Astrocyte of the hippocampus (primary cell): Measurements from ENCODE around the gene KCNT2.
A peak's percentile ranks its signal among the peaks of the same experiment; 100 is the strongest.

Experiments used
- DNase-seq: peaks from one replicate; pipeline ENCODE4 v3.0.0; 2011; ENCODE audit warnings: low read depth, low spot score

Gene KCNT2

GRCh38 chr1:196450143-196451095, 157.8 kb downstream of the KCNT2 start:
- DNase-seq = no peak

- no peak for DNase-seq
Observed at GRCh38 chr1:196449460-196449859, 158.8 kb downstream of the KCNT2 start.

- DNase-seq = no peak
Observed at GRCh38 chr1:196445775-196446174, 162.5 kb downstream of the KCNT2 start.

DNA sequence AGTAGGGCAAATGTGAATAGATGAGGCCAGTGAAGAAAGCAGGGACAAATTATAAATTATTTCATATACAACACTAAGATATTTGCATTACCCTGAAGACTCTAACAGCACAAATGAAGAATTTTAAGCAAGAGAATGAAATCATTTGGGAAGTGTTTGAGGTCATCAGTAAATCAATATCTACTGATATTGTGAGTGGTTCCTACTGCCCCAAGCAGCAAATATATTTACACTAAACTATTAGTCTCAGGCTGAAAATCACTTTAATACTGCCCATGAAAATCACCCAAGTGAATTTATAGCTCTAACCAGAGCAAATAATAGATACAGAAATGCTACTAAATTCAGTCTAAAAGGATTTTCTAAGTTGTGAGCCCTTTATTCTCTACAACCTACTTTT, 163.6 kb downstream of the KCNT2 start:
- DNase-seq = no peak

GRCh38 chr1:196442366-196442765, 165.9 kb downstream of the KCNT2 start:
- DNase-seq = no peak

DNA sequence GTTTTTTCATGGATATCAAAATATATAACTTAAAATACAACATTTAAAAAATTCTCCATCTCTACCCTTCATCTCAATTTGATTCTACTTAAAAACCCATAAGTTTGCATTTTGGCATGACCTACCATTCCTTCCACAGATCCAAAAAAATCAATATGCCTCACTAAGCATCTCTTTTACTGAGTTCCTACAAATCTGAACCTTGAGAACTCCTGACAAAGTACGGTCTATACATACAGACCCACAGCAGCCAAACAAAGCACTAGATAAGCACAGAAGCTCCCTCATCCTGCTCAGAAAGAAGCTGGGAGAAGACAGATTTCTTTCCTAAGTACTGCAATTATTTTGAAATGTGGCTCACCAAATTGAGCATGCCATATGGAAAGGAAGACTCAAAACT, 167.5 kb downstream of the KCNT2 start:
- no peak for DNase-seq

DNA sequence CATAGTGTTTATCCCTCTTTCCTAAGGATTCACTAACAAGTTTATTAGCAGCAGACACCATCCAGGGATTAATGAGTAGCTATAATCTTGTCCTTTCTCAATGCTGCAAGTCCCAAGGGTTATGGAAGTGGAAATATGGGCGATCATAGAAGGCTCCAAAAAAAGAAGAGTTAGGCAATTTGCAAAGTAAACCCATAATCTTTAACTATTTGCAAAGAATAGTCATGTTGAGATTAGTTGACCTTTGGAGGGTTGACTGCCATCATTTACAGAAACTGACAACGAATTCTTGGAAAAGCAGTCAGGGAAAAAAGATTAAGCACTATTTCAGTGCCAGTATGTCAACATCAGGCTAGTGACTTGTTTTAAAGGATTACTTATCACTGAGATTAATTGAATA, 169.9 kb downstream of the KCNT2 start:
- DNase-seq = no peak

- DNase-seq = no peak
Observed at GRCh38 chr1:196437671-196438070, 170.6 kb downstream of the KCNT2 start.

GRCh38 chr1:196433000-196433399, 175.2 kb downstream of the KCNT2 start:
- DNase-seq = no peak

DNA sequence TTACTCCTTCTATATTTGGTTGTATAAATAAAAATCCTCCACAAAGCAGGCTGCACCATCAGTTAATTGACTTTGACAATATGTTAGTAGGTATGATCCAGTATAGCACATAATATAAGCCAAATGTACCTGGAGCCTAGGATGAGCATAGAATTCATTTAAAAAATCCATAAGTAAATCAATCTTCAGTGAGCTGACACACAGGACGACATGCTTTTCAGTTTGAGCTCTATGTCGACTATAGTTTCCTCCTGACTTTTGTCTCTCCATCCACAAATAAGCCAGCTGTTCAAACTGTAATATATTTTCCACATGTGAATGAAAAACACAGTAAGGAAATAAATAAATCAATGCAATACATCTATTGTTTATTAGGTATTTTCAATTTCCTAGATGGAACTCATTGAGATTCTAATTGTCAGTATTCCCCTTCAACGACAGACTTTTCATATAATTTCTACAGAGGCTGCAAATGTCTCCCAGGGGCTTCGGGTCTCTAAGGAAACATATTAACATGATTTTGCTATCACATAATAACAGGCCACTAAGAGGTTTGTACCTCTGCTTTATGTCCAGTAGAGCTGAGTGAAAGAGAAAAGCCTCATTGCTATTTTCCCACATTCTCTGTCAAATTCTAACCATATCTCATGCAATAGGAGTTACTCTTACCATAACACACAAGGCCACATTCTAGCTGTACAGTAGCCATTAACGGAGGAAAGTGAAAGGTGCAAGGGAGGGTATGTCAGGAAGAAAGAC, 180.1 kb downstream of the KCNT2 start:
- DNase-seq = no peak

GRCh38 chr1:196425513-196425912, 182.7 kb downstream of the KCNT2 start:
- DNase-seq = no peak

DNA sequence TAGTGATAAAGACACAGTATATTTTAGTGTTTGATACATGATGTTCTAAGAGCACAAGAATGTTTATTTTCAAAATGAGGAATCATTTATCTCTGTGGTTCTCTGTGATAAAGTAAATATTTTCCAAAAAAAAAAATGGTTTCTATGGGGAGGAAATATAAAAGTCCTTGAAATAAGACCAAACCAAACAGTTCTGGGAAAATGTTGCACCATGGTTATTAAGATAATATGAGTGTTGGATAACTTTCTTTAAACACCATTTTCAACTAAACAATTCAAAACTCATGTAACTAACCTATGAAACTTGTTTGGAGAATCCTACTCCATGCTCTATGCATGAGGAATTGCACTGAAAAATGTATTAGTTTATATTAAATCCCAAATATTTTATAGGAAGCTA, 184.6 kb downstream of the KCNT2 start:
- DNase-seq = no peak

DNA sequence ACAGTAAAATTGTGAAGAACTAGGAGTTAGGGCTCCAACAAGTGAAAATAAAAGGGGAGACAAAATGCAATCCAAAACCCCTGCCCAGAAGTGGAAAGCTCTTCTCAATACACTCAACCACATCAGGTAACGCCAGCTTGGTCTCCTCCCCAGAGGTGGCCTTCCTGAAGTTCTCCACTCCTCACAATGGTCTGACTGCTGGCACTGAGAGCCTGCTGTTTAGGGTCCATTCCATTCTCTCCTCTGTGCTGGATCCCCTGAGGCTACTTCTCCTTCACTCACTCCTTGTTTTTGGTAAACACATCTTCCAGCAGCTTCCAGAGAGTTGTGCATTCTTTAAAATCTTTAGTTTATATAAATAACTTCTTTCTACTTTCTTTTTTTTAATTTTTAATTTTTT, 189.5 kb downstream of the KCNT2 start:
- no peak for DNase-seq

- DNase-seq = no peak
Observed at GRCh38 chr1:196415978-196416377, 192.3 kb downstream of the KCNT2 start.

DNA sequence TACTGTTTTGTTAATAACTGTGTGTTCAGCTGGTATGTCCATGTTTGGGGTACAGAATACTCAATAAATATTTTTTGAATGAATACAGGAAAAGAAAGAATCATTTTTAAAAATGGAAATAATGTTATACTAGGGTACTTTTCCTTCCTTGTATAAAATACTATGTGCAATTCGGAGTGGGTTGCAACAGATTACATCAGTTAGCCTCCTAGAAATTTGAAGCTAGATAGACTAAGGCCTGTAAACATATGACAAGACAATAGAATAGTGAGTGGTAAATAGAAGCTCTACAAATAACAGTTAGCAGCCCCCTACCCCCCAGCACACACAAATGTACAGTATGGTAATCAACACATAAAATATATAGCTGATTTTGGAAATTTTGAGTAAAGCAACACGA, 195.9 kb downstream of the KCNT2 start:
- no peak for DNase-seq

- DNase-seq = no peak
Observed at GRCh38 chr1:196410768-196411167, 197.5 kb downstream of the KCNT2 start.

DNA sequence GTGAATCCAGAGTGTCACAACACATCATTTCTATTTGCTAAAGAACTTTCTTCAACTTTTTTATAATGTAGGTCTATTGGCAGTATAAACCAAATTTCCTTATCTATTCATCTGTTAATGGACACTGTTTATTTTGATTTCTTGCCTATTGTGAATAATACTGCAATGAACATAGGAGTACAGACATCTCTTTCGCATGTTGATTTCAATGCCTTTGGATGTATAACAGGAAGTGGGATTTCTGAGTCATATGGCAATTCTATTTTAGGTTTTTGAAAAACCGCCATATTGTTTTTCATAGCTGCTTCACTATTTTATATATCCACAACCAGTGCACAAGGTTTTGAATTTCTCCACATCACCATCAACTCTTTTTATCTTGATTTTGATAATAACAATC, 198.7 kb downstream of the KCNT2 start:
- DNase-seq = no peak

DNA sequence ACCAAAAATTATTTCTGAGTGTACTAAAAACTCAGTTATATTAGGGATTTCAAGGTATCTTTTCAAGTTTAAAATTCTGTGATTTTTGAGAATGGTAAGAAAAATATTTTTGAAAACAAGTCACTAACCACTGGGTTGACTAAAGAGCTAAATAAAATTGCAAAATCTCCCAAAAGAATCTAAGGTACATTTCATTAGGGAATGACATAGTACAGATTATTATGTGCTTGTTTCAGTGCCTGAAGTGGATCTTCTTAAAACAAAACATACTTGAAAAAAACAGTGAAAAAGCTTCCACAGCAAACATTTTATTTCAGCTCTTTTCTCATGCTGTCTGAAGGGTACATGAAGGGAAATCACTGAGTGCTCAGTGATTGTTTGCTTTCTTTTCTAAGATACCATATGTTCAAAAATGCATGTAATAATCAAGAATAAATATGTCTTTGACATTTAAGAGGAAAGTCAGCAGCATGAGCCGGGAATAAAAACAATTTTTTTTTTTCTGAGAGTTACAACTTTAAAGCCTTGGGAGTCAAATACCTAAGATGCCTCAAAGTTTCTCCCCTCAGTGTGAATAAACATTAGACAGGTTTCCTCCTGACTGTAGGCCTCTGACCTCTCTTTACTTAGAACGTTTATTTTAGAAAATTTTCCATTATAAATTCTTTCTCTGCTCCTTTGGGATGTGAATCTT, 200.7 kb downstream of the KCNT2 start:
- peak; percentile 67 for DNase-seq

DNA sequence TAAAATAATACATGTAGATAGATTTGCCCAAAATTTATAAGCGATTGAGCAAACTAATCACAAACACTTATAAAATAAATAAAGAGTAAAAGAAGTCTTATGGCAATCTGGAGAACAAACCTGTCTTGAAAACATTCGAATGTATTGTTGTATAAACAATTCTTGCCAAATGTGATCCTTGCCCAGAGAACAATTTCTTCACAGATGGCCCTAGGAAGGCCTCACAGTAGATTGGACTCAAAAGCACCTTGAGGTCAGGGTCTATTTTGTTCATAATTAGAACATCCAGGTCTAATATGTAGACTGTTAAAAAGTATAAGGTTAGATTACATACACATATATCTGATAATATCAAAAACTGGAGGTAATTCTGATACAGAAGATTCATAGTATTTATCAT, 202.4 kb downstream of the KCNT2 start:
- DNase-seq = no peak

- DNase-seq = peak; percentile 89
Observed at GRCh38 chr1:196403803-196404690, 204.2 kb downstream of the KCNT2 start.

DNA sequence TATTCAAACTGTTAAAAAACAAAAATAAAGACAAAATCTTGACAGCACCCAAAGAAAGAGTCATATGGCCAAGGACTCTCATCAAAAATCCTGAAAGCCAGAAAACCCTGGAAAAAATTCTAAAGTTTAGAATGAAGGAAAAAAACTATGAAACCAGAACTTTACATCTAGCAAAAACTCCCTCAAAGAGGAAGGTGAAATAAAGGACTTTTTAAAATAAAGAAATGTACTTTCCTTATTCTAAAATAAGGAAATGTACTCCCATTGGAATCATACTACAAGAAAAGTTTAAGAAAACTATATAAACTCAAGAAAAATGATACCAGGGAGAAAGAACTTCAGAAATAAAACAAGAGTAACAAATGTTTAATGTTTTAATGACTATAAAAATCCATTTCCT, 206.3 kb downstream of the KCNT2 start:
- no peak for DNase-seq
